GM12878 (cell line): ENCODE measurements around the gene MIER1. TPM values are rescaled to one million over a fixed set of nuclear protein-coding genes. Genes with fewer than 3 reads are reported as not detected.

Experiments
- BRCA1 ChIP-seq: IDR thresholded peaks from 2 replicates; pipeline ENCODE4 v1.6.1; 2011; ENCODE audit warnings: low read depth, low read length, improper control_type of control experiment
- CHD1 ChIP-seq: IDR thresholded peaks from 2 replicates; pipeline ENCODE4 v1.6.1; 2012; ENCODE audit warnings: low read depth, low read length, improper control_type of control experiment
- FOXM1 ChIP-seq: IDR thresholded peaks from 2 replicates; pipeline ENCODE4 v1.6.1; 2012; ENCODE audit warnings: low read depth, mild to moderate bottlenecking, inconsistent platforms, low read length, moderate library complexity
- GATAD2B ChIP-seq: fragments of 450-650 bp; conservative IDR thresholded peaks from 2 replicates; pipeline ENCODE4 v1.6.1; 2017; ENCODE audit warnings: low read depth, mild to moderate bottlenecking, moderate library complexity
- NR2C2 ChIP-seq: IDR thresholded peaks from 2 replicates; pipeline ENCODE4 v1.6.1; 2011; ENCODE audit warnings: borderline replicate concordance, low read depth; ENCODE audit not compliant: control insufficient read depth, insufficient read length
- NR2F1 ChIP-seq: fragments of 450-650 bp; conservative IDR thresholded peaks from 2 replicates; pipeline ENCODE4 v1.6.1; 2017; ENCODE audit warnings: mild to moderate bottlenecking
- PAX5 ChIP-seq: IDR thresholded peaks from 2 replicates; pipeline ENCODE4 v1.6.1; 2011; ENCODE audit warnings: low read depth, low read length, borderline replicate concordance
- RBBP5 ChIP-seq: fragments of 200-600 bp; sonication (generic); conservative IDR thresholded peaks from 2 replicates; pipeline ENCODE4 v1.6.1; 2016
- RFX5 ChIP-seq: IDR thresholded peaks from 2 replicates; pipeline ENCODE4 v1.6.1; 2011; ENCODE audit warnings: low read depth, low read length, improper control_type of control experiment
- SMARCA5 ChIP-seq: fragments of 450-650 bp; IDR thresholded peaks from 2 replicates; pipeline ENCODE4 v1.6.1; 2017; ENCODE audit warnings: mild to moderate bottlenecking
- SPI1 ChIP-seq: IDR thresholded peaks from 2 replicates; pipeline ENCODE4 v1.6.1; 2011; ENCODE audit warnings: low read depth, mild to moderate bottlenecking, low read length, moderate library complexity, borderline replicate concordance; ENCODE audit not compliant: insufficient read depth
- SREBF1 ChIP-seq: IDR thresholded peaks from 2 replicates; pipeline ENCODE4 v1.6.1; 2012; ENCODE audit warnings: mild to moderate bottlenecking, low read length
- TCF3 ChIP-seq: IDR thresholded peaks from 2 replicates; pipeline ENCODE4 v1.6.1; 2012; ENCODE audit warnings: low read depth, mild to moderate bottlenecking, low read length, borderline replicate concordance; ENCODE audit not compliant: insufficient read depth
- TCF7 ChIP-seq: IDR thresholded peaks from 2 replicates; pipeline ENCODE4 v1.6.1; 2014; ENCODE audit warnings: antibody characterized with exemption, borderline replicate concordance
- YY1 ChIP-seq: IDR thresholded peaks from 2 replicates; pipeline ENCODE4 v1.6.1; 2011; ENCODE audit warnings: low read depth, mild to moderate bottlenecking, low read length
- ZNF24 ChIP-seq: fragments of 450-650 bp; IDR thresholded peaks from 2 replicates; pipeline ENCODE4 v1.6.1; 2017; ENCODE audit warnings: antibody characterized with exemption, mild to moderate bottlenecking
- ZNF274 ChIP-seq: IDR thresholded peaks from one replicate; pipeline ENCODE4 v1.8.0; 2011; ENCODE audit not compliant: insufficient read length, insufficient read depth
- polyA plus RNA-seq, 11 experiments: library from polyadenylated mRNA; depleted of rRNA in 4 of 11; unstranded in 6 of 11; stranded (reverse) in 5 of 11; fragments of >200 nt; fragmentation: Nextera tagmentation in 4 of 11; fragmentation: Illumina TruSeq in 1 of 11; extraction: Ambion mirVana in 4 of 11; extraction: Trizol in 1 of 11; gene quantifications; 1 replicate in 1 of 11; 2 replicates in 10 of 11; pipeline versions ENCODE4 v1.2.1 to v1.2.3, GENCODE V29; 2011 to 2016; ENCODE audit warnings: inconsistent platforms in 2 of 11, missing spikeins in 2 of 11, low read depth in 1 of 11
- total RNA-seq, 4 experiments: library from RNA; depleted of rRNA in 3 of 4; stranded (reverse); fragments of >200 nt in 3 of 4; fragmentation: Illumina TruSeq in 1 of 4; extraction: Trizol in 1 of 4; gene quantifications; 2 replicates each; pipeline versions ENCODE4 v1.2.1 to v1.2.3, GENCODE V29; 2013 to 2021
- TF ChIP-seq, protein P1 (sequence below): fragments of 450-650 bp; formaldehyde crosslinking; IDR thresholded peaks from 2 replicates; pipeline ENCODE4 v1.4.0; 2020; ENCODE audit warnings: mild to moderate bottlenecking, moderate library complexity
- TF ChIP-seq, protein P2 (sequence below): fragments of 450-650 bp; formaldehyde crosslinking; IDR thresholded peaks from 2 replicates; pipeline ENCODE4 v1.5.0; 2022; ENCODE audit warnings: mild to moderate bottlenecking, missing genetic modification characterization
- TF ChIP-seq, protein P3 (sequence below): fragments of 450-650 bp; IDR thresholded peaks from 2 replicates; pipeline ENCODE4 v1.6.1; 2014; ENCODE audit warnings: mild to moderate bottlenecking
- TF ChIP-seq, protein P4 (sequence below): IDR thresholded peaks from 2 replicates; pipeline ENCODE4 v1.6.1; 2012; ENCODE audit warnings: low read depth, low read length, improper control_type of control experiment
- TF ChIP-seq, protein P5 (sequence below): fragments of 450-650 bp; IDR thresholded peaks from 2 replicates; pipeline ENCODE4 v1.6.1; 2016; ENCODE audit warnings: mild to moderate bottlenecking

MIER1 gene
- total and polyA plus RNA-seq, 10 of the 15 experiments (the other 5 are each of a cell fraction or from before 2014, with no cell fraction given): 13.6 to 39.8 (median 25.7) TPM

DNA sequence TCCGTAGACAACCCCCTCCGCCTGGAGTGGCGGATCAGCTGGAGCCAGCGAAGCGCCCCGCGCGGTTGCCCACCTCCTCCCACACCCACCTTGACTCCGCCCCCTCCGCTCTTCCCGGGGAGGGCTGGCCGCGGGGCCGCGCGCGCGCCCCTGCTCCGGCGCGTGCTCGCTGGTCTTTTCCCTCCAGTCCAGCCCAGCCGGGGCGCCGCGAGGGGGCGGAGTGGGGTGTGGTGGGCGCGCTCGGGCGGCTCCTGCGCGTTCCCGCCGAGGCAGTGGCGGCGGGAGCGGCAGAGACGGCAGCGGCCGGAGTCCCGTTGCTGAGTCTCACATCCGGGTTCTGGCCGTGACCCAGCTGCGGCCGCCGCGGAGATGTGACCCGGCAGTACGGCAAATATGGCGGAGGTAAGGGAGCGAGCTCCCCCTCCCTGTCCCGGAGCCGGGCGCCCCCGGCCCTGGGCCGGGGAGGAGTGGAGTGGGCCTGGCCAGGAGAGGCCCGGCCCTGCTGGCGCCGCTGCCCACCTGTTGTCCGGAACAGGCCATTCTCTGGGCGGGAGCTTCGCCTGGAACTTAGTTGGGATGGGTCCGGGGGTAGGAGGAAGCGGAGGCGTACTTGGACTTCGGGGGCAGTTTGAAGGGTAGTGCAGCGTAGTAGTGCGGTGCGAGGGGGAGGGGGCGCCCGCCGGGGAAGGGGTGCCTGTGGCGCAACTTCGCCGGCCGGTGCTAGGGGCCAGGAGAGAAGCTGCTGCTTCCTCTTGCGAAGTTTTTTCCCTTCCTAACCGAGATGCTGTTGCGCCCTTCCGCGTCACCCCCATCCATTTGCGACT is 5.4 kb downstream of the MIER1 start (continued):
- TF ChIP-seq, protein P1, sequence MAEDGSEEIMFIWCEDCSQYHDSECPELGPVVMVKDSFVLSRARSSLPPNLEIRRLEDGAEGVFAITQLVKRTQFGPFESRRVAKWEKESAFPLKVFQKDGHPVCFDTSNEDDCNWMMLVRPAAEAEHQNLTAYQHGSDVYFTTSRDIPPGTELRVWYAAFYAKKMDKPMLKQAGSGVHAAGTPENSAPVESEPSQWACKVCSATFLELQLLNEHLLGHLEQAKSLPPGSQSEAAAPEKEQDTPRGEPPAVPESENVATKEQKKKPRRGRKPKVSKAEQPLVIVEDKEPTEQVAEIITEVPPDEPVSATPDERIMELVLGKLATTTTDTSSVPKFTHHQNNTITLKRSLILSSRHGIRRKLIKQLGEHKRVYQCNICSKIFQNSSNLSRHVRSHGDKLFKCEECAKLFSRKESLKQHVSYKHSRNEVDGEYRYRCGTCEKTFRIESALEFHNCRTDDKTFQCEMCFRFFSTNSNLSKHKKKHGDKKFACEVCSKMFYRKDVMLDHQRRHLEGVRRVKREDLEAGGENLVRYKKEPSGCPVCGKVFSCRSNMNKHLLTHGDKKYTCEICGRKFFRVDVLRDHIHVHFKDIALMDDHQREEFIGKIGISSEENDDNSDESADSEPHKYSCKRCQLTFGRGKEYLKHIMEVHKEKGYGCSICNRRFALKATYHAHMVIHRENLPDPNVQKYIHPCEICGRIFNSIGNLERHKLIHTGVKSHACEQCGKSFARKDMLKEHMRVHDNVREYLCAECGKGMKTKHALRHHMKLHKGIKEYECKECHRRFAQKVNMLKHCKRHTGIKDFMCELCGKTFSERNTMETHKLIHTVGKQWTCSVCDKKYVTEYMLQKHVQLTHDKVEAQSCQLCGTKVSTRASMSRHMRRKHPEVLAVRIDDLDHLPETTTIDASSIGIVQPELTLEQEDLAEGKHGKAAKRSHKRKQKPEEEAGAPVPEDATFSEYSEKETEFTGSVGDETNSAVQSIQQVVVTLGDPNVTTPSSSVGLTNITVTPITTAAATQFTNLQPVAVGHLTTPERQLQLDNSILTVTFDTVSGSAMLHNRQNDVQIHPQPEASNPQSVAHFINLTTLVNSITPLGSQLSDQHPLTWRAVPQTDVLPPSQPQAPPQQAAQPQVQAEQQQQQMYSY (CRISPR knock-in tag): no peak
- TF ChIP-seq RFX5 (no peak), NR2F1 (peak; percentile 72), ZNF274 (no peak), ZNF24 (no peak), SPI1 (no peak), SREBF1 (no peak), NR2C2 (no peak), RBBP5 (no peak), TCF3 (no peak), BRCA1 (no peak), GATAD2B (peak; percentile 81), YY1 (peak; percentile 93), FOXM1 (no peak; the same call in 1 of the 2 replicates), CHD1 (no peak), TCF7 (no peak), PAX5 (peak; percentile 96), SMARCA5 (0 out of 2 replicates have a peak, but pooled peaks have one; percentile 51)
- TF ChIP-seq, protein P2, sequence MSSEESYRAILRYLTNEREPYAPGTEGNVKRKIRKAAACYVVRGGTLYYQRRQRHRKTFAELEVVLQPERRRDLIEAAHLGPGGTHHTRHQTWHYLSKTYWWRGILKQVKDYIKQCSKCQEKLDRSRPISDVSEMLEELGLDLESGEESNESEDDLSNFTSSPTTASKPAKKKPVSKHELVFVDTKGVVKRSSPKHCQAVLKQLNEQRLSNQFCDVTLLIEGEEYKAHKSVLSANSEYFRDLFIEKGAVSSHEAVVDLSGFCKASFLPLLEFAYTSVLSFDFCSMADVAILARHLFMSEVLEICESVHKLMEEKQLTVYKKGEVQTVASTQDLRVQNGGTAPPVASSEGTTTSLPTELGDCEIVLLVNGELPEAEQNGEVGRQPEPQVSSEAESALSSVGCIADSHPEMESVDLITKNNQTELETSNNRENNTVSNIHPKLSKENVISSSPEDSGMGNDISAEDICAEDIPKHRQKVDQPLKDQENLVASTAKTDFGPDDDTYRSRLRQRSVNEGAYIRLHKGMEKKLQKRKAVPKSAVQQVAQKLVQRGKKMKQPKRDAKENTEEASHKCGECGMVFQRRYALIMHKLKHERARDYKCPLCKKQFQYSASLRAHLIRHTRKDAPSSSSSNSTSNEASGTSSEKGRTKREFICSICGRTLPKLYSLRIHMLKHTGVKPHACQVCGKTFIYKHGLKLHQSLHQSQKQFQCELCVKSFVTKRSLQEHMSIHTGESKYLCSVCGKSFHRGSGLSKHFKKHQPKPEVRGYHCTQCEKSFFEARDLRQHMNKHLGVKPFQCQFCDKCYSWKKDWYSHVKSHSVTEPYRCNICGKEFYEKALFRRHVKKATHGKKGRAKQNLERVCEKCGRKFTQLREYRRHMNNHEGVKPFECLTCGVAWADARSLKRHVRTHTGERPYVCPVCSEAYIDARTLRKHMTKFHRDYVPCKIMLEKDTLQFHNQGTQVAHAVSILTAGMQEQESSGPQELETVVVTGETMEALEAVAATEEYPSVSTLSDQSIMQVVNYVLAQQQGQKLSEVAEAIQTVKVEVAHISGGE (CRISPR knock-in tag): no peak
- TF ChIP-seq, protein P3, sequence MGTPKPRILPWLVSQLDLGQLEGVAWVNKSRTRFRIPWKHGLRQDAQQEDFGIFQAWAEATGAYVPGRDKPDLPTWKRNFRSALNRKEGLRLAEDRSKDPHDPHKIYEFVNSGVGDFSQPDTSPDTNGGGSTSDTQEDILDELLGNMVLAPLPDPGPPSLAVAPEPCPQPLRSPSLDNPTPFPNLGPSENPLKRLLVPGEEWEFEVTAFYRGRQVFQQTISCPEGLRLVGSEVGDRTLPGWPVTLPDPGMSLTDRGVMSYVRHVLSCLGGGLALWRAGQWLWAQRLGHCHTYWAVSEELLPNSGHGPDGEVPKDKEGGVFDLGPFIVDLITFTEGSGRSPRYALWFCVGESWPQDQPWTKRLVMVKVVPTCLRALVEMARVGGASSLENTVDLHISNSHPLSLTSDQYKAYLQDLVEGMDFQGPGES: no peak
- TF ChIP-seq, protein P4, sequence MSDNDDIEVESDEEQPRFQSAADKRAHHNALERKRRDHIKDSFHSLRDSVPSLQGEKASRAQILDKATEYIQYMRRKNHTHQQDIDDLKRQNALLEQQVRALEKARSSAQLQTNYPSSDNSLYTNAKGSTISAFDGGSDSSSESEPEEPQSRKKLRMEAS: no peak; the same call in 1 of the 2 replicates
- TF ChIP-seq, protein P5, sequence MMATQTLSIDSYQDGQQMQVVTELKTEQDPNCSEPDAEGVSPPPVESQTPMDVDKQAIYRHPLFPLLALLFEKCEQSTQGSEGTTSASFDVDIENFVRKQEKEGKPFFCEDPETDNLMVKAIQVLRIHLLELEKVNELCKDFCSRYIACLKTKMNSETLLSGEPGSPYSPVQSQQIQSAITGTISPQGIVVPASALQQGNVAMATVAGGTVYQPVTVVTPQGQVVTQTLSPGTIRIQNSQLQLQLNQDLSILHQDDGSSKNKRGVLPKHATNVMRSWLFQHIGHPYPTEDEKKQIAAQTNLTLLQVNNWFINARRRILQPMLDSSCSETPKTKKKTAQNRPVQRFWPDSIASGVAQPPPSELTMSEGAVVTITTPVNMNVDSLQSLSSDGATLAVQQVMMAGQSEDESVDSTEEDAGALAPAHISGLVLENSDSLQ: no peak
